Cardiac ventricle fibroblast (primary cell): ENCODE data around the gene PCSK5. TPM values are rescaled to one million over a fixed set of nuclear protein-coding genes. Genes with fewer than 3 reads are reported as not detected.

Experiments
- total RNA-seq: library from RNA; depleted of rRNA; stranded (reverse); fragments of >200 nt; gene quantifications from 2 replicates; pipeline ENCODE4 v1.2.3, GENCODE V29; 2015

The PCSK5 gene
- 5.1 and 6.0 TPM in 2 replicates for total RNA-seq

DNA sequence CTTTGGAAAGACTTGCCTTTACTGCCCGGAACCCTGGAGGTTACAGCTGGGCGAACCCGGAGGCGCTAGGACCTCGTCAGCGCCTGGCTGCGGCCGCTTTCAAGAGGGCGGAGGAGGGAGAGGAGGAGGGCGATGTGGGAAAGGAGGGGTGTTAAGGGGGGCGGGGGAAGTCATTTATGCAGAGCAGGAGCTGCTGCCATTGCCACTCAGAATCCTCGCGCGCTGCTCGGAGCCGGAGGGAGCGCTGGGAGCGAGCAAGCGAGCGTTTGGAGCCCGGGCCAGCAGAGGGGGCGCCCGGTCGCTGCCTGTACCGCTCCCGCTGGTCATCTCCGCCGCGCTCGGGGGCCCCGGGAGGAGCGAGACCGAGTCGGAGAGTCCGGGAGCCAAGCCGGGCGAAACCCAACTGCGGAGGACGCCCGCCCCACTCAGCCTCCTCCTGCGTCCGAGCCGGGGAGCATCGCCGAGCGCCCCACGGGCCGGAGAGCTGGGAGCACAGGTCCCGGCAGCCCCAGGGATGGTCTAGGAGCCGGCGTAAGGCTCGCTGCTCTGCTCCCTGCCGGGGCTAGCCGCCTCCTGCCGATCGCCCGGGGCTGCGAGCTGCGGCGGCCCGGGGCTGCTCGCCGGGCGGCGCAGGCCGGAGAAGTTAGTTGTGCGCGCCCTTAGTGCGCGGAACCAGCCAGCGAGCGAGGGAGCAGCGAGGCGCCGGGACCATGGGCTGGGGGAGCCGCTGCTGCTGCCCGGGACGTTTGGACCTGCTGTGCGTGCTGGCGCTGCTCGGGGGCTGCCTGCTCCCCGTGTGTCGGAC lies at the start of gene PCSK5:
TSS of gene PCSK5 (plus strand) at position 202 of the 805 bp plus-strand sequence. CDS start at position 711, 509 bp downstream.

DNA sequence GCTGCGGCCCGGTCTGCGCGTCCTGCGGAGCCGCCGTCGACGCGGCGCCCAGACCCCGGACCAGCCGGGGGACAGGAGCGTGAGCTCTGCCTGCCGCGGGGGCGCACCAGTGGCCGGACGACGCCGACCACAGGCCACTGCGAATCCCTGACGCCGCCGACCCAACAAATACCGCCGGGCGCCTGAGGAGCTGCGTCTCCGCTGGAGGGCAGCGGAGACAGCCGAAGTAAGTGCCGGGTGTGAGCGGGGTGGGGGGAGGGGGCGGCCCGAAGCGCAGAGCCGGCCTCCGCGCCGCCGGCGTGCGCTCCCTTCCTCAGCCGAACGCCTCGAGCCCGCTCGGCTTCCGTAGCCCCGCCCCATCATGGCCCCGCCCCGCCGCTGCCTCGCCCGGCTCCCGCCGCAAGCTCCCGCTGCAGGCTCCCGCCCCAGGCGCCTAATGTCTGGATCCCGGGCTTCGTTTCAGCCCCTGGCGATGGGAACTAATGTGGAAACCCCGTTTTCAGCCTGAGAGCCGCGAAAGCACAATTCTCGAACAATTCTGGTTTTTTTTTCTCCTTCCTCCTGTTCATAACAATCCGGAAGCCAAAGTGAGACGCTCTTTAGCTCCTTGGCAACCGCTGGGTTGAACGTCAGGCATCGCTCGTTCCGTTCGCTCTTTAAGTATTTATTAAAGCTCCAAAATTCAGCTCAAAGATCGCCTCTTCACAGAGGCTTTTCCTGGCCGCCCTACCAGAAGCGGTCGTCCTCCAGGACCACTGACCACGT lies 503.9 kb downstream of the PCSK5 start, which contains the start of gene RFK:
TSS of gene RFK (minus strand) at position 232 of the 765 bp plus-strand sequence. CDS start 255 bp downstream, outside the sequence.

